NCI-H2196 treated with DMSO at 0.1 percent for 48 hours (cell line): Measurements from ENCODE around the gene CDK5R1.
"Not testable (repeated sequence)": the region's sequence is repeated elsewhere in the genome, so short reads cannot be mapped to it uniquely, and the experiment has no call there.

Experiments
- DNase-seq: peaks from one replicate; lab custom pipeline; 2025; ENCODE audit not compliant: unreplicated experiment; lab: John Stamatoyannopoulos, UW

CDK5R1 gene

GRCh38 chr17:32515677-32516383 lies 29.0 kb downstream of the CDK5R1 start:
- DNase-seq, result no peak

DNA sequence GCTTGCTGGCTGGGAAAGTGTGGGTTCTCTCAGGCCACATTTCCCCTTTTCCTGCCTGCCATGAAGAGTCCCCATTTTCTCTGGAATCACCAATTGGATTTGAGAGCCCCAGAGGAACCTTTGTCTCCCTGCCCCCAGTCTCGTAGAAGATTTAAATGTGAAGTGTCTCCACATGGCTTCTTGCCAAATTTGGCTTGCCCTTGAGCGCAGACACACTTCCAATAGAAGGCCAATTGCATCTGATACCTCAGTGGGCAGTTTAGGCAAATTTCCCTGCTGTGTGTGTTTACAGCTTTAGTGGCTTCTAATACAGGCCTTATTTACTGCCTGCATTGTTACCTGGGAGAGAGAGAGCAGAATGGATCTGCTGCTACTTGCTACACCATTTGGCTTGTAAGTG lies 29.7 kb downstream of the CDK5R1 start:
- DNase-seq, result no peak

GRCh38 chr17:32516940-32517701 lies 30.3 kb downstream of the CDK5R1 start:
- DNase-seq, result no peak

DNA sequence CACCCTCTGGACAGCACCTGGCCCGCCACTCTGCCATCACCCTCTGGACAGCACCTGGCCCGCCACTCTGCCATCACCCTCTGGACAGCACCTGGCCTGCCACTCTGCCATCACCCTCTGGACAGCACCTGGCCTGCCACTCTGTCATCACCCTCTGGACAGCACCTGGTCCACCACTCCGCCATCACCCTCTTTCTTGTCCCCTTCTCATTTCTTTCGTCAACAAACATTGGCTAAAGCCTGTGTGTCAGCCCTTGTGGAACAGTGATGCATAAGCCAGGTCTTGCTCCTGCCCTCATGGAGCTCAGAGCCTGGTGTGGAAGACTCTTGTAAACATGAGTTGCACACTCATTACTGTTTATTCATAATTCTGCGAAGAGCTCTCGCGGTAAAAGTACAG lies 31.2 kb downstream of the CDK5R1 start:
- DNase-seq, result no peak

- DNase-seq, result no peak
Measured at GRCh38 chr17:32518646-32519227, 31.9 kb downstream of the CDK5R1 start.

DNA sequence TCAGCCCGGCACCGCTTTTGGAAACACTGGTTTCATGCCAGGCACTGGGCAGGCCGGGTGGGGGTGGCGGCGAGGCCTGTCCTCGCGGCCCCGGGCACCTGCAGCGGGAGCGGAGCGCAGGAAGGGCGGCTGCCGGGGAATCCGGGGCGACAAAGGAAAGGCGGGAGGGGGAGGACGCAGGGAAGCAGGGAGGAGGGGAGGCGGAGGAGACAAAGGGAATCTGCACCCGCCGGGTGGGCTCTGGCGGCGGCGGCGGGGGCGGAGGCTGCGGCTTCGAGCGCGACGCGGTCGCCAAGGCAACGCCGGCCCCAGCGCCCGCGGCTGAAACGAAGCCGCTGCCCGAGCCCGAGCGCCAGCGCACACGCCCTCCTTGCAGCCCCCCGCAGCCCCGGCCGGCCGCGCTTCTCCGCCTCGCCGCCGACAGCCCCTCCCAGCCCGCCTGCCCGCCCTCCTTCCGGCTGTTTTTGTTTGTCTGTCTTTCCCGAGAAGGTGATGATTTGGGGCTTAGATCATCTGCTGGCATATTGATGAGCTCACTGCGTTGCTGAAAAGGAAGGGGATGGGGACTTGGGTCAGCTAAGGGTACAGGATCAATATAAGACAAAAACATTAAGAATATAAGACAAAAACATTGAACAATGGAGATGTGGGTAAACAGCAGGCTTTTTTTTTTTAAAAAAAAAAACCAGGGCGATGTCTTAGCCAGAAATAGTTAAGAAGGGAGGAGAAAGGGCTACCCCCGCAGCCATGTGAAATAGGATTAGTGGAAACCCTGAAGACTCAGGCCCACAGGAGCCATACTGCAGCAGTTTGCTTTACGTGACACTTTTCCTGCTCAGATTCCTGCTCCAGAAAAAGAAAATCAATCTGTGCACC lies 32.7 kb downstream of the CDK5R1 start:
- no peak for DNase-seq

DNA sequence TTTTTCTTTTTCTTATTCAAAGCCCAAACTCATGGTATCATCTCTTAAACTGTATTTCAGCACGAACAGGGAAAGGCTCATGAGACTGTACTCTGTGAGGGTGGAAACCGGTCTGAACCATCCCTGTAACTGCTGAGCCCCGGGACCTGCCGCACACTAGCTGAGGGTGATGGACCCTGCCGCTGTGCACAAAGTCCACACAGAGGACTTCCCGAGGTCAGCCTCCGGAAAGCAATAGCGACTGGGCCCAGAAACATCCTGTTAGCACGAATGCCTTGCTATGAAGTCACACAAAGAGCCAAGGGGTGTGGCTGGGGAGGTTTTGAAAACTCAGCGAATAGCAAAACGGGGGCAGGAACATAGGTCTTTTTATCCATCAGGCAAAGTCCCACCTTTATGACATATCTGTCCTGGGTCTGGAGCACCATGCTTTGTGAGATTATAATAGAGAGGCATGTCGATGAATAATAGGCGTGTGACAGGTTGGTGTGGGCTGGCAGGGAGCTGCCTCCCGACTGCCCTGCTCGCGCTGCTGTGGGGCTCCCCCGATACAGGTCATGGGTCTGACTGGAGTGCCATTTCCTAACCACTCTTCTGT lies 33.4 kb downstream of the CDK5R1 start:
- no peak for DNase-seq

GRCh38 chr17:32520737-32521404 lies 34.1 kb downstream of the CDK5R1 start:
- no peak for DNase-seq

- DNase-seq, result no peak
Measured at GRCh38 chr17:32523017-32523680, 36.4 kb downstream of the CDK5R1 start.

GRCh38 chr17:32523827-32524552 lies 37.2 kb downstream of the CDK5R1 start:
- DNase-seq, result no peak

DNA sequence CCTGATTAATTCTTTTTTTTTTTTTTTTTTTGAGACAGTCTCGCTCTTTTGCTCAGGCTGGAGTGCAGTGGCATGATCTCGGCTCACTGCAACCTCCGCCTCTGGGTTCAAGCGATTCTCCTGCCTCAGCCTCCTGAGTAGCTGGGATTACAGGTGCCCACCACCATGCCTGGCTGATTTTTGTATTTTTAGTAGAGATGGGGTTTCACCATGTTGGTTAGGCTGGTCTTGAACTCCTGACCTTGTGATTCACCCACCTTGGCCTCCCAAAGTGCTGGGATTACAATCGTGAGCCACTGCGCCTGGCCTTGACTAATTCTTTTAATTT lies 37.7 kb downstream of the CDK5R1 start:
- DNase-seq, result not testable (repeated sequence)

GRCh38 chr17:32525122-32525521 lies 38.3 kb downstream of the CDK5R1 start:
- no peak for DNase-seq

- DNase-seq, result no peak
Measured at GRCh38 chr17:32527146-32527545, 40.4 kb downstream of the CDK5R1 start.

- DNase-seq, result no peak
Measured at GRCh38 chr17:32528825-32529224, 42.0 kb downstream of the CDK5R1 start.

DNA sequence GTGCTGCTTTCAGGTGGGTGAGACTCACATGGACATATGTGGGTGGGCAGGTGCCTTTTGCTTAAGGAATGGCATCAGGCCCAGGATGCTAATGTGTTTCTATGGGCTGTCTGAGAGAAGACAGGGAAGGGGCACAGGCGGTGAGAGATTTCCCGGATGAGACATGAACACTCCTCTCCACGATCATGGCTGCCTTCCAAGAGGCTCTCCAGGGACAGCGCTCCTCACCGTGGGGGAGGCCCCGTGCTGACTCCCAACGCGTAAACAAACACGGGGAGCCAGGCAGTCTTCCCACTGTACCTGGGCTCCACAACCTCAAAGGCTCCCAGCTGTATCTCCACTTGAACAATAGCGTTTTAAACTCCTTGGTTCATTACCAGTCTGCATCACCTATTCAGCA lies 42.8 kb downstream of the CDK5R1 start:
- no peak for DNase-seq

GRCh38 chr17:32533296-32533695 lies 46.5 kb downstream of the CDK5R1 start:
- DNase-seq, result no peak

- DNase-seq, result no peak
Measured at GRCh38 chr17:32536736-32537643, 50.2 kb downstream of the CDK5R1 start.
